C4-2B (cell line): ENCODE data around the gene DEPDC1B.

Experiments used
- H3K27ac ChIP-seq: fragments of 450-650 bp; 2 replicates; pipeline ENCODE4 v1.5.1; 2017
- CTCF ChIP-seq: fragments of 450-650 bp; conservative IDR thresholded peaks from 2 replicates; pipeline ENCODE4 v1.5.1; 2017; ENCODE audit warnings: mild to moderate bottlenecking
- ZFX ChIP-seq: fragments of 450-650 bp; IDR thresholded peaks from 2 replicates; pipeline ENCODE4 v1.6.1; 2017

Gene DEPDC1B

GRCh38 chr5:60710362-60710761 lies 10.4 kb upstream of the DEPDC1B start:
- no peak overlapping the region for H3K27ac ChIP-seq

GRCh38 chr5:60705144-60705543 lies 5.2 kb upstream of the DEPDC1B start:
- H3K27ac ChIP-seq = no peak overlapping the region
- TF ChIP-seq CTCF (no peak), ZFX (no peak)

More at GRCh38 chr5:60710362-60710761, 10.4 kb upstream of the DEPDC1B start:
- TF ChIP-seq CTCF = no peak
- TF ChIP-seq ZFX = no peak

GRCh38 chr5:60703944-60704343 lies 4.0 kb upstream of the DEPDC1B start:
- TF ChIP-seq CTCF = no peak
- TF ChIP-seq ZFX = no peak
- no peak overlapping the region for H3K27ac ChIP-seq

- TF ChIP-seq CTCF (no peak), ZFX (no peak)
- H3K27ac ChIP-seq = no peak overlapping the region
Measured at GRCh38 chr5:60701321-60701968, 1.5 kb upstream of the DEPDC1B start.

GRCh38 chr5:60700416-60700757 lies 421 bp upstream of the DEPDC1B start:
- H3K27ac ChIP-seq = peak overlapping the region; percentile 78
- TF ChIP-seq ZFX = no peak
- TF ChIP-seq CTCF = no peak

GRCh38 chr5:60699288-60699608 lies 718 bp downstream of the DEPDC1B start:
- peak overlapping the region; percentile 78 for H3K27ac ChIP-seq
- no peak for TF ChIP-seq CTCF
- TF ChIP-seq ZFX = no peak

- TF ChIP-seq CTCF (no peak), ZFX (no peak)
- no peak overlapping the region for H3K27ac ChIP-seq
Measured at GRCh38 chr5:60698336-60698735, 1.6 kb downstream of the DEPDC1B start.
